ENCODE results near the gene WFDC10B.
"Not testable (repeated sequence)": the region's sequence is repeated elsewhere in the genome, so short reads cannot be mapped to it uniquely, and the experiment has no call there.

The WFDC10B gene

GRCh38 chr20:45704969-45705637 is at the start of gene WFDC10B:
WFDC10B (minus strand) TSS chr20:45705019; CDS start chr20:45685992, 19,027 bp downstream.
- no peak for ATAC-seq

GRCh38 chr20:45752746-45753145 is 47.9 kb upstream of the WFDC10B start:
- ATAC-seq, result peak; percentile 77 to 79

GRCh38 chr20:45751721-45752120 is 46.9 kb upstream of the WFDC10B start:
- ATAC-seq, result peak in 1 of 2 donors; percentile 34

DNA sequence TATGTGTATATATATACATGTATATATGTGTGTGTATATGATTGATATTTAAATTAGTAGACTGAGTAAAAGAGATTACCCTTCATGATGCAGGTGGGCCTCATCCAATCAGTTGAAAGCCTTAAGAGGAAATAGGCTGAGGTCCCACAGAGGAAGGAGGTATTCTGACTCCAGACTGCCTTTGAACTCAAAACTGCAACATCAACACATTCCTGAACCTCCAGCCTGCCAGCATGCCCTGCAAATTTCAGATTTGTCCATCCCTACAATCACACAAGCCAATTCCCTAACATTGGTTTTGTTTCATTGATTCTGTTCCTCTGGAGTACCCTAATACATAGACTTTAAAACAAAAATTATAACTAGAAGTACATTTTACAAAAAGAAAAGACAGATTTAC is 40.2 kb upstream of the WFDC10B start:
- no peak for ATAC-seq

DNA sequence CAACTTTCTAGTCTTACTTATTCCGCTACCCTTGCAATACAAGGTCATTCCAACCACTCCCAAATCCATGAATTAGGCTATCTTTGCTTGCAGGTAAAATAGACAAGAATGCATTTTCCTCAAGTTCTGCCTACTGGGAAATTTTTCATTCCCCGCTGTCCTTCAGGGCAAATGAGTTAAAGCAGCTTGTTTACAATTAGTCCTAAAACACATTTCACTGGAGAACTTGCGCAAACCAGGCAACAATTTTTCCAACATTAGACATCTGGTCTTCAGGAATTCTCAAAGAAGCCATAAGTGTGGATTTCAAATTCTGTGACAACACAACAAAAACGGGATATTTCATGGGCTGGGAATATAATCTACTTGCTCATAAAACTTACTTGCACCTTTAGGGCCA is 37.8 kb upstream of the WFDC10B start:
- no peak for ATAC-seq

GRCh38 chr20:45735988-45736387 is 31.2 kb upstream of the WFDC10B start:
- ATAC-seq, result no peak

DNA sequence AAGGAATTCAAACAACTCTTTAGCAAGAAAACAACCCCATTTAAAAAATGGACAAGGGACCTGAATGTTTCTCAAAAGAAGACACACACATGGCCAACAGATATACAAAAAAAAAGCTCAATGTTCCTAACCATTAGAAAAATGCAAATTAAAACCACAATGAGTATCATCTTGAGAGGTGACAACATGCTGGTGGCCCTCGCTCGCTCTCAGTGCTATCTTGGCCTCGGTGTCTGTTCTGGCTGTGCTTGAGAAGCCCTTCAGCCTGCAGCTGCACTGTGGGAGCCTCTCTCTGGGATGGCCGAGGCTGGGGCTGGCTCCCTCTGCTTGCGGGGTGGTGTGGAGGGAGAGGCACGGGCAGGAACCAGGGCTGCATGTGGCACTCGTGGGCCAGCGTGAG is 30.7 kb upstream of the WFDC10B start:
- no peak for ATAC-seq

DNA sequence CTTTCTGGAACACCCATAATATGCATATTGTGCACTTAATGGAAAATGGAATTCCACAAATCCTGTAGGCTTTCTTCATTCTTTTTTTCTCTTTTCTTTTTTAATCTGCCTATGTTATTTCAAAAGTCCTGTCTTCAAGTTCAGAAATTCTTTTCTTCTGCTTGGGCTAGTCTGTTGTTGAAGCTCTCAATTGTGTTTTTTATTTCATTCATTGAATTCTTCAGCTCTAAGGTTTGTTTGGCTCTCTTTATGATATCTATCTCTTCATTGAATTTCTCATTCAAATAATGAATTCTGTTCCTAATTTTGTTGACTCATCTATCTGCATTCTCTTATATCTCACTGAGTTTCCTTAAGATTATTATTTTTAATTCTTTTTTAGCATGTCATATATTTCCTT is 27.4 kb upstream of the WFDC10B start:
- ATAC-seq, result no peak

DNA sequence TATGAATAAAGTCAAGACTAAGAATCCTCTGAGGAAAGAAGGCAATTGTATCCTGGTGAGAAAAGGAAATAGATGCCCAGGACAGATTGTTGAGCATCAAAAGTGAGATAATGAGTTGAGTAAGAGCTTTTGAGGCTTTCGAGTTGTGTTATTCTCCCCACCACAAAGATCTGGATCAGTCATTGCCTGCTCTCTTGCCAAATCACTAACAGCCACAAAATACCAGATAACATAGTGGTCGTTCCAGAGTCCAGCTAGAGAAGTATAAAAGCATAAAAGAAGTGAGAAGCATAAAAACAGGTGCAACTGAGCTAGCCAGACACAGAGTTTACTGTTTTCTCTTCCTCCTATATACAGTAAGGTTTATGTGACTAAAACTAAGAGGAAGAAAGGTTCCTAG is 22.2 kb upstream of the WFDC10B start:
- ATAC-seq, result no peak

GRCh38 chr20:45725134-45725533 is 20.3 kb upstream of the WFDC10B start:
- ATAC-seq, result no peak

- ATAC-seq, result no peak
These were observed 17.2 kb upstream of the WFDC10B start, which contains the start of gene SPINT4 for GRCh38 chr20:45722047-45722446. SPINT4 (plus strand) TSS chr20:45722347; CDS start chr20:45722368, 21 bp downstream.

DNA sequence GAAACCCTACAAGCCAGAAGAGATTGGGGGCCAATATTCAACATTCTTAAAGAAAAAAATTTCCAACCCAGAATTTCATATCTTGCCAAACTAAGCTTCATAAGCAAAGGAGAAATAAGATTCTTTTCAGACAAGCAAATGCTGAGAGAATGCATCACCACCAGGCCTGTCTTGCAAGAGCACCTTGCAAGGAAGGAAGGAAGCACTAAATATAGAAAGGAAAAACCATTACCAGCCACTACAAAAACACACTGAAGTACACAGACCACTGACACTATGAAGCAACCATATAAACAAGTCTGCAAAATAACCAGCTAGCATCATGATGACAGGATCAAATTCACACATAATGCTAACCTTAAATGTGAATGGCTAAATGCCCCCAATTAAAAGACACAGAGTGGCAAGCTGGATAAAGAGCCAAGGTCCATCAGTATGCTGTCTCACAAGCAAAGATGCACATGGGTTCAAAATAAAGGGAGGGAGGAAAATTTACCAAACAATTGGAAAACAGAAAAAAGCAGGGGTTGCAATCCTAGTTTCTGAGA is 11.4 kb upstream of the WFDC10B start:
- ATAC-seq, result not testable (repeated sequence)

DNA sequence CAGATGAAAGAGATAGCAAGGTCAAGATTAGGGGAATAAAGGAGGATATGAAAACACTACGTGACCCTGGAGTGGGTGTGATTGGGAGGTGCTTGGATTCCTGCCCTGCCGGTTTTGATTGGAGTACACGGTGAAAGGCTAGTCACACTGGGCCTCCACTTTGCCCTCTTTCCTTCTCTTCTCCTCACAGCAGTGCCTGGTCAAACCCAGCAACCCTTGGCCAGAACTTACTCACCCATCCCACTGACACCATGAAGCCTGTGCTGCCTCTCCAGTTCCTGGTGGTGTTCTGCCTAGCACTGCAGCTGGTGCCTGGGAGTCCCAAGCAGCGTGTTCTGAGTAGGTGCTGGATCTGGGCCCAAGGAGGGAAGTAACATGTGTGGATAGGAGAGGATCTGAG is 2.9 kb downstream of the WFDC10B start, which contains the start of gene WFDC13:
Gene WFDC13 (plus strand): TSS at position 166 of the 400 bp plus-strand sequence. CDS start 86 bp downstream, at position 252.
- no peak for ATAC-seq

DNA sequence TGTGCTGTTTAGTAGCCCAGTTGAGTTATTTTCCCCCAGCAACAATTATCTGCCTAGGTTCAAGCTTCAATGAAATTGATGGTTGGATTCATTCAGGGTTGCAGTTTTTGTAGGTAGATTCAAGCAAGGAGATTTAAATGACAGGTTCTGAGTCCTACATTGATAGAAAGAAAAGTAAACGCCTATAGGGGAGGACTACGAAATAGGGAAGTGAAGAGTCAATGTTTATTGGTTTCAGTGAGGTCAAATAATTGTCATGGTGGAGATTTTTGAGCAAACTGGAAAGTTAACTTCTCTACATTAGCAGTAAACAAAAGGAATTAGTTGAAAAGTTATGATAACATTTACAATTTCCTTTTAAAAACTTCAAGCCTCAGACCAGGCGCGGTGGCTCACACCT is 3.7 kb downstream of the WFDC10B start:
- no peak for ATAC-seq

DNA sequence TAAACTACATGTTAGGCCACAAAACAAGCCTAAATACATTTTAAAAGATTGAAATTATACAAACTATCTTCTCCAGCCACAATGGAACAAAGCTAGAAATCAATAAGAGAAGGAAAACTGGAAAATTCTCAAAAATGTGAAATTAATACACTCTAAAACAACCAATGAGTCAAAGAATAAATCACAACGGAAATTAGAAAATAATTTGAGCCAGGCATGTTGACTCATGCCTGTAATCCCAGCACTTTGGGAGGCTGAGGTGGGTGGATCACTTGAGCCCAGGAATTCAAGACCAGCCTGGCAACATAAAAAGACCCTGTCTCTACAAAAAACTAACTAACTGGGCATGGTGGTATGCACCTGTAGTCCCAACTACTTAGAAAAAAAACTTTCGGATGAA is 9.3 kb downstream of the WFDC10B start:
- ATAC-seq, result no peak

DNA sequence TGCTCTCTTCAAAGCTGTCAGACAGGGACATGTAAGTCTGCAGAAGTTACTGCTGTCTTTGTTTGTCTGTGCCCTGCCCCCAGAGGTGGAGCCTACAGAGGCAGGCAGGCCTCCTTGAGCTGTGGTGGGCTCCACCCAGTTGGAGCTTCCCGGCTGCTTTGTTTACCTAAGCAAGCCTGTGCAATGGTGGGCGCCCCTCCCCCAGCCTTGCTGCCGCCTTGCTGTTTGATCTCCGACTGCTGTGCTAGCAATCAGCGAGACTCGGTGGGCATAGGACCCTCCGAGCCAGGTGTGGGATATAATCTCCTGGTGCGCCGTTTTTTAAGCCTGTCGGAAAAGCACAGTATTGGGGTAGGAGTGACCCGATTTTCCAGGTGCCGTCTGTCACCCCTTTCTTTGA is 11.5 kb downstream of the WFDC10B start:
- not testable (repeated sequence) for ATAC-seq

DNA sequence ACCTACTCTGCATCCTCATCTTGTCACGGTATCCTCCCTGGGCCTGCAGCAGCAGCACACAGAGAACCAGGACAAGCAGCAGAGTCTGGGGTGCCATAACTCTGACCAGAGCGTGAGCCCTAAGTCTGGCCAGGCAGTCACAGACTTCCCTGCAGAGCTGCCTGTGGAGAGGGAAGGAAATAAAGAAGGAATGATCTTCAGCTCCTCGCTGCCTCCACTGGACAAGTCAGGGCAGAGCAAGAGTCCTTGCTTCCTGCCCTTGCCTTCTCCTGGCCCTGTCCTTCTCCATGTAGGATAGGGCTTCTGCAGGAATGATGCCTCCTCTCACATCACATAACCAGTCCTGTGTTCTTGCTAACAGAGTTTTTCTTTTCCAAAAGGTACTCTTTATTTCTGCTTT is 18.9 kb downstream of the WFDC10B start:
- no peak for ATAC-seq

GRCh38 chr20:45679650-45680049 is 25.2 kb downstream of the WFDC10B start:
- no peak for ATAC-seq

DNA sequence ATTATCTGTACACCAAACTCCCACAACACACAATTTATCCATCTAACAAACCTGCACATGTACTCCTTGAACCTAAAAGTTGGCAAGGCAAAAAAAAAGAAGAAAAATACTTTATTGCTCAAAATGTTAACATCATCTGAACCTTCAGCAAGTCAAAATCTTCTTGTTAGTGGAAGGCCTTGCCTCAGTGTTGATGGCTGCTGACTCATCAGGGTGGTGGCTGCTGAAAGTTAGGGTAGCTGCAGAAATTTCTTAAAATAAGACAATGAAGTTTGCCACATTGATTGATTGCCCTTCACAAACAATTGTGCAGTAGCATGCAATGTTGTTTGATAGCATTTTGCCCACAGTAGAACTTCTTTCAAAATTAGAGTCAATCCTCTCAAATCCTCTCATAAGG is 32.1 kb downstream of the WFDC10B start:
- no peak for ATAC-seq

DNA sequence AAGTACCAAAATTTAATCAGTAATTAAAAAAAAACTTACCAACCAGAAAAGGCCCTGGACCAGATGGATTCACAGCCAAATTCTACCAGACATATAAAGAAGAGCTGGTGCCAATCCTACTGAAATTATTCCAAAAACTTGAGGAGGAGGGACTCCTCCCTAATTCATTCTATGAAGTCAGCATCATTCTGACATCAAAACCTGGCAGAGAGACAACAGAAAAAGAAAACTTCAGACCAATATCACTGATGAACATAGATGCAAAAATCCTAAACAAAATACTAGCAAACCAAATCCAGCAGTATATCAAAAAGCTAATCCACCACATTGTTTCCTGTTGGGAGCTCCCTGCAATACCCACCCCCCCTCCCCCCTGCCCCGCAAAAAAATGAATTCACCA is 34.7 kb downstream of the WFDC10B start, which contains the start of gene WFDC11:
Gene WFDC11 (minus strand): TSS at position 101 of the 400 bp plus-strand sequence. CDS start 19,639 bp downstream, outside the sequence.
- ATAC-seq, result no peak

DNA sequence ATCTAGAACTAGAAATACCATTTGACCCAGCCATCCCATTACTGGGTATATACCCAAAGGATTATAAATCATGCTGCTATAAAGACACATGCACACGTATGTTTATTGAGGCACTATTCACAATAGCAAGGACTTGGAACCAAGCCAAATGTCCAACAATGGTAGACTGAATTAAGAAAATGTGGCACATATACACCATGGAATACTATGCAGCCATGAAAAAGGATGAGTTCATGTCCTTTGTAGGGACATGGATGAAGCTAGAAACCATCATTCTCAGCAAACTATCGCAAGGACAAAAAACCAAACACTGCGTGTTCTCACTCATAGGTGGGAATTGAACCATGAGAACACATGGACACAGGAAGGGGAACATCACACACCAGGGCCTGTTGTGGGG is 47.8 kb downstream of the WFDC10B start:
- ATAC-seq, result not testable (repeated sequence)

DNA sequence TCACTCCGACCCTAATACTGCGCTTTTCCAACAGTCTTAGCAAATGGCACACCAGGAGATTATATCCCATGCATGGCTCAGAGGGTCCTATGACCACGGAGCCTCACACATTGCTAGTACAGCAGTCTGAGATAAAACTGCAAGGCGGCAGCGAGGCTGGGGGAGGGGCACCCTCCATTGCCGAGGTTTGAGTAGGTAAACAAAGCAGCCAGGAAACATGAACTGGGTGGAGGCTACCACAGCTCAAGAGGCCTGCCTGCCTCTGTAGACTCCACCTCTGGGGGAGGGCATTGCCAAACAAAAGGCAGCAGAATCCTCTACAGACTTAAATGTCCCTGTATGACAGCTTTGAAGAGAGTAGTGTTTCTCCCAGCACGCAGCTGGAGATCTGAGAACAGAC is 53.1 kb downstream of the WFDC10B start:
- not testable (repeated sequence) for ATAC-seq

DNA sequence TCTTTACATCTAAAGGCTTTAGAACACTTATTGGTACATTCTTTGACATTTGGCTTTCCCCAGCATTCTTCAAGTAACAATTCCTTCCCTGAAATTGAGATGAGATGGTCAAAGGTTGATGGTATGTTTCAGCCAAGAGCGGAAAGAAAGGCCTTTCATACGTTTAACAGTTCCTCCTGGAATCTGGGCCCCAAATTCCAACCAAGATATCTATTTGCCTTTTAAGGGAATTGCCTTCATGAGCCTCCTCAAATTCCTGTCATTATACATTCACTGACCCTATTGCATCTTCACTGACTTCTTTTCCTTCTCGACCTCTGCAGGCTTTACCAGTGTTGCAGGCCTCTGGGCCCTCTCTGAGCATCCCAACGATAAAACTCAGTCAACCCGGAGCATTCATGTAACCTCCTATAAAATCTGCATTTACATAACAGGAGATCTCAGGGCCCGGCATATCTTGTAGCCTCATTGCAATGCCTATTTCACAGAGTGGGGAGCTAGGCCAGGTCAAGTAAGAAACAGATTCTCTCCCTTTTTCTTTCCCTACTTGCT is 55.4 kb downstream of the WFDC10B start:
- ATAC-seq, result no peak

DNA sequence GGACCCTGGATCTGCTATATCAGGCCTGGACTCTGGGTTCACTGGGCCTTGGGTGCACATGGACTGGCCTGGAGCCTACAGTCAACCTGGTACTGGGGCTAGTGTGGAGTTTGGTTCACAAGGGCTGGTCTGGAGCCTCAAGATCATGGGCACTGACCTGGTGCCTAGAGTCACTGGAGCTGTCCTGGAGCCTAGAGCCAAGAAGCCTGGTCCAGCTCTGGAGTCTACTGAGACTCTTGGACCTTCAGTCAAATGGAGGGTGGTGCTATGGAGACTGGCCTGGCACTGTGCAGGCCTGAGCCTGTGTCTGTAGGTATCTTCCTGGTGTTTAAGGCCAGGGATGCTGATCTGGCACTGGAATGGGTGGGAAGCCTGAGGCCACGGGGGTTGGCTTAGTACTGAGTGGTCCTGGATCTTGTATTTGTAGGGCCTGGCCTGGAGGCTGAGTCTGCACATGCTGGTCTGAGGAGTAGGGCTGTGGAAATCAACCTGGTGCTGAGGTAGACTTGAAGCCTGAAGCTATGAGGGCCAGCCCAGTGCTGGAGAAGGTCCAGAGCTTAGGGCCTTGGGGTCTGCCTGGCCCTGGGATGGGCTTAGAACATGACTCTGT is 57.3 kb downstream of the WFDC10B start:
- no peak for ATAC-seq
